Upper lobe of left lung (tissue), 4 donors: ENCODE results near the gene EXOC3.

Source experiments
- POLR2A ChIP-seq, 4 donors: fragments of 450-650 bp; IDR thresholded peaks; one replicate each; pipeline ENCODE4 v1.5.1; 2016 to 2017; ENCODE audit warnings: antibody characterized with exemption in 4 of 4, mild to moderate bottlenecking in 2 of 4
- TF ChIP-seq, protein P1 (sequence below), 6 experiments: fragments of 450-650 bp in 4 of 6; fragments of 200-600 bp in 2 of 6; sonication (generic) in 2 of 6; IDR thresholded peaks; one replicate each; pipeline ENCODE4 v1.5.1; 2016 to 2019; ENCODE audit warnings: antibody characterized with exemption in 6 of 6

DNA sequence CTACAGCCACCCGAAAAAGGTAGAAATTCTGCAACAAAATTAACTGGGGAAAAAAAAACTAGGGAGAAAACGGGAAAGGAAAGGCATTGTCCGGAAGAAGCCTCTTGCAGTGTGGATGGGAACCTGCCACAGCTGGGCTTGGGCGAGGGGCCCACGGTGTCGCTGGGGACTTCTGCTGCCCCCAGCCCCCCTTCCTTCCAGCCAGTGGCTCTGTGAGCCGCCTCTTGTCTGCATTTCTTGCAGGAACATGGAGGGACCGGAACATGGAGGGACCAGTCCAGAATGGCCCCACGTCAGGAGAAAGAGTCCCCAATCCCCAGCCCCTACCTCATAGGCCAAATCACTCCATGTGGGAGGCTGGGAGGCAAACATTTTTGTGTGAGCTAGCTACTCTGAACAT lies 36.9 kb upstream of the EXOC3 start:
- TF ChIP-seq, protein P1, sequence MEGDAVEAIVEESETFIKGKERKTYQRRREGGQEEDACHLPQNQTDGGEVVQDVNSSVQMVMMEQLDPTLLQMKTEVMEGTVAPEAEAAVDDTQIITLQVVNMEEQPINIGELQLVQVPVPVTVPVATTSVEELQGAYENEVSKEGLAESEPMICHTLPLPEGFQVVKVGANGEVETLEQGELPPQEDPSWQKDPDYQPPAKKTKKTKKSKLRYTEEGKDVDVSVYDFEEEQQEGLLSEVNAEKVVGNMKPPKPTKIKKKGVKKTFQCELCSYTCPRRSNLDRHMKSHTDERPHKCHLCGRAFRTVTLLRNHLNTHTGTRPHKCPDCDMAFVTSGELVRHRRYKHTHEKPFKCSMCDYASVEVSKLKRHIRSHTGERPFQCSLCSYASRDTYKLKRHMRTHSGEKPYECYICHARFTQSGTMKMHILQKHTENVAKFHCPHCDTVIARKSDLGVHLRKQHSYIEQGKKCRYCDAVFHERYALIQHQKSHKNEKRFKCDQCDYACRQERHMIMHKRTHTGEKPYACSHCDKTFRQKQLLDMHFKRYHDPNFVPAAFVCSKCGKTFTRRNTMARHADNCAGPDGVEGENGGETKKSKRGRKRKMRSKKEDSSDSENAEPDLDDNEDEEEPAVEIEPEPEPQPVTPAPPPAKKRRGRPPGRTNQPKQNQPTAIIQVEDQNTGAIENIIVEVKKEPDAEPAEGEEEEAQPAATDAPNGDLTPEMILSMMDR (IDR thresholded peaks at IDR 0.05), result no peak
- TF ChIP-seq POLR2A (IDR thresholded peaks at IDR 0.05), result no peak
